Vagina (tissue), 2 donors: ENCODE data around the gene AFF3.

Experiments used
- CTCF ChIP-seq, 3 experiments: fragments of 450-650 bp in 2 of 3; fragments of 200-600 bp in 1 of 3; sonication (generic) in 1 of 3; IDR thresholded peaks; one replicate each; pipeline ENCODE4 v1.5.1; 2017 to 2019; ENCODE audit warnings: antibody characterized with exemption in 3 of 3, mild to moderate bottlenecking in 2 of 3, moderate library complexity in 2 of 3
- POLR2A ChIP-seq, 2 donors: fragments of 450-650 bp; IDR thresholded peaks; one replicate each; pipeline ENCODE4 v1.6.1; 2017; ENCODE audit warnings: antibody characterized with exemption in 2 of 2, mild to moderate bottlenecking in 2 of 2, moderate library complexity in 2 of 2

- no peak for TF ChIP-seq CTCF (IDR thresholded peaks at IDR 0.05)
- TF ChIP-seq POLR2A (IDR thresholded peaks at IDR 0.05): no peak
Measured at GRCh38 chr2:100077456-100077855, 64.9 kb downstream of the AFF3 start.
